Cardiac muscle cell (in vitro differentiated cells and primary cell): ENCODE measurements around the gene FHIP2A. TPM values are rescaled to one million over a fixed set of nuclear protein-coding genes. Genes with fewer than 3 reads are reported as not detected.
"Not testable (repeated sequence)": the region's sequence is repeated elsewhere in the genome, so short reads cannot be mapped to it uniquely, and the experiment has no call there.

ENCODE experiments used
- DNase-seq, 2 donors: peaks; one replicate each; pipeline versions ENCODE4 v3.0.0 to v3.0.0-alpha.2; 2010 to 2017; ENCODE audit warnings: low read depth in 1 of 2, low spot score in 1 of 2
- H3K27ac ChIP-seq: fragments of 200-600 bp; sonication (generic); 2 replicates; pipeline ENCODE4 v1.5.1; 2016
- H3K27me3 ChIP-seq: fragments of 200-600 bp; sonication (generic); 2 replicates; pipeline ENCODE4 v1.6.0; 2016; ENCODE audit warnings: control low read depth
- H3K36me3 ChIP-seq: fragments of 200-600 bp; sonication (generic); 2 replicates; pipeline ENCODE4 v1.5.1; 2016; ENCODE audit warnings: control low read depth
- H3K4me1 ChIP-seq: fragments of 200-600 bp; sonication (generic); 2 replicates; pipeline ENCODE4 v1.8.1; 2017; ENCODE audit warnings: low read depth, mild to moderate bottlenecking, mixed run types
- H3K4me3 ChIP-seq: fragments of 200-600 bp; sonication (generic); 2 replicates; pipeline ENCODE4 v1.5.1; 2016; ENCODE audit warnings: mild to moderate bottlenecking
- H3K9me3 ChIP-seq: fragments of 200-600 bp; sonication (generic); 2 replicates; pipeline ENCODE4 v1.5.1; 2017; ENCODE audit warnings: low read depth, mild to moderate bottlenecking, control low read depth
- polyA plus RNA-seq: library from polyadenylated mRNA; unstranded; fragments of >200 nt; fragmentation: Nextera tagmentation; extraction: Ambion mirVana; gene quantifications from 2 replicates; pipeline ENCODE4 v1.2.1, GENCODE V29; 2016
- total RNA-seq: library from RNA; depleted of rRNA; stranded (reverse); fragments of >200 nt; gene quantifications from 2 replicates; pipeline ENCODE4 v1.2.3, GENCODE V29; 2016
- TF ChIP-seq, protein P1 (sequence below): IDR thresholded peaks from 2 replicates; pipeline ENCODE4 v1.5.1; 2012; ENCODE audit warnings: low read depth, mild to moderate bottlenecking, low read length

The FHIP2A gene, protein sequence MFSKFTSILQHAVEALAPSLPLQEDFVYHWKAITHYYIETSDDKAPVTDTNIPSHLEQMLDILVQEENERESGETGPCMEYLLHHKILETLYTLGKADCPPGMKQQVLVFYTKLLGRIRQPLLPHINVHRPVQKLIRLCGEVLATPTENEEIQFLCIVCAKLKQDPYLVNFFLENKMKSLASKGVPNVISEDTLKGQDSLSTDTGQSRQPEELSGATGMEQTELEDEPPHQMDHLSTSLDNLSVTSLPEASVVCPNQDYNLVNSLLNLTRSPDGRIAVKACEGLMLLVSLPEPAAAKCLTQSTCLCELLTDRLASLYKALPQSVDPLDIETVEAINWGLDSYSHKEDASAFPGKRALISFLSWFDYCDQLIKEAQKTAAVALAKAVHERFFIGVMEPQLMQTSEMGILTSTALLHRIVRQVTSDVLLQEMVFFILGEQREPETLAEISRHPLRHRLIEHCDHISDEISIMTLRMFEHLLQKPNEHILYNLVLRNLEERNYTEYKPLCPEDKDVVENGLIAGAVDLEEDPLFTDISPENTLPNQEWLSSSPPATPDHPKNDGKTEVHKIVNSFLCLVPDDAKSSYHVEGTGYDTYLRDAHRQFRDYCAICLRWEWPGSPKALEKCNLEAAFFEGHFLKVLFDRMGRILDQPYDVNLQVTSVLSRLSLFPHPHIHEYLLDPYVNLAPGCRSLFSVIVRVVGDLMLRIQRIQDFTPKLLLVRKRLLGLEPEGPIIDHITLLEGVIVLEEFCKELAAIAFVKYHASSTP
- total RNA-seq (37.5 and 49.4 TPM in 2 replicates), polyA plus RNA-seq (14.8 and 37.8 TPM in 2 replicates)

DNA sequence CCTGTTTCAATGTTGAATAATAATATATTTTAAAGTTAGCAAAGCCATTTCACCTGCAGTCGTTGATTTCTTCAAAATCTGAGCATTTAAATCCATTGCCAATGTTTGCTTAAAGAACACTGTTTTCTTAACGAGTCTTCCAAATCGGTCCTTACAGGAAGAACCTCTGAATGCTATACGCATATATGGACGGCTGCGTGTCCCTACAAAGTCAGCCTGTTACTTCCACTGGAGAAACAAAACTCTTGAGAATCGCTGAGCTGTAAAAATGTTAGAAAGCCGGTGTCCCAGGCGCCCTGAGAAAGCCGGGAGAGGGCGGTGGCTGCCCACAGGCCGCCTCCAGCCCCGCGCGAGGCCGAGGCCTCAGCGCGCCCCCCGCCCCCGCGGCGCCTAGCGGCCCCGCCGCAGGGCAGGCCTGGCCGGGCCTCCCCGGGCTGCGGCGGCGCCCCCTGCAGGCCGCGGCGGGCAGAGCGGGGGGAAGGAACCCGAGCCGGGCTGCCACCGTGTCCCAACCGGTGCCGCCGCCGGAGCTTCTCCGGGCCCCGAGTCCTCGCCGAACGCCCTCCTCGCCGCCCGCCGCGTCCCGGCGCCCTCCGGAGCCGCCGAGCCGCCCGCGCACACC, at the start of gene FHIP2A:
TSS of gene FHIP2A (plus strand) at position 488 of the 622 bp plus-strand sequence. CDS start 299 bp downstream, outside the sequence.
- TF ChIP-seq, protein P1, sequence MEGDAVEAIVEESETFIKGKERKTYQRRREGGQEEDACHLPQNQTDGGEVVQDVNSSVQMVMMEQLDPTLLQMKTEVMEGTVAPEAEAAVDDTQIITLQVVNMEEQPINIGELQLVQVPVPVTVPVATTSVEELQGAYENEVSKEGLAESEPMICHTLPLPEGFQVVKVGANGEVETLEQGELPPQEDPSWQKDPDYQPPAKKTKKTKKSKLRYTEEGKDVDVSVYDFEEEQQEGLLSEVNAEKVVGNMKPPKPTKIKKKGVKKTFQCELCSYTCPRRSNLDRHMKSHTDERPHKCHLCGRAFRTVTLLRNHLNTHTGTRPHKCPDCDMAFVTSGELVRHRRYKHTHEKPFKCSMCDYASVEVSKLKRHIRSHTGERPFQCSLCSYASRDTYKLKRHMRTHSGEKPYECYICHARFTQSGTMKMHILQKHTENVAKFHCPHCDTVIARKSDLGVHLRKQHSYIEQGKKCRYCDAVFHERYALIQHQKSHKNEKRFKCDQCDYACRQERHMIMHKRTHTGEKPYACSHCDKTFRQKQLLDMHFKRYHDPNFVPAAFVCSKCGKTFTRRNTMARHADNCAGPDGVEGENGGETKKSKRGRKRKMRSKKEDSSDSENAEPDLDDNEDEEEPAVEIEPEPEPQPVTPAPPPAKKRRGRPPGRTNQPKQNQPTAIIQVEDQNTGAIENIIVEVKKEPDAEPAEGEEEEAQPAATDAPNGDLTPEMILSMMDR: peak; percentile 38
- Histone ChIP-seq H3K4me3 (peak within 1 kb of the TSS; percentile 99), H3K27ac (peak within 1 kb of the TSS; percentile 100)

DNA sequence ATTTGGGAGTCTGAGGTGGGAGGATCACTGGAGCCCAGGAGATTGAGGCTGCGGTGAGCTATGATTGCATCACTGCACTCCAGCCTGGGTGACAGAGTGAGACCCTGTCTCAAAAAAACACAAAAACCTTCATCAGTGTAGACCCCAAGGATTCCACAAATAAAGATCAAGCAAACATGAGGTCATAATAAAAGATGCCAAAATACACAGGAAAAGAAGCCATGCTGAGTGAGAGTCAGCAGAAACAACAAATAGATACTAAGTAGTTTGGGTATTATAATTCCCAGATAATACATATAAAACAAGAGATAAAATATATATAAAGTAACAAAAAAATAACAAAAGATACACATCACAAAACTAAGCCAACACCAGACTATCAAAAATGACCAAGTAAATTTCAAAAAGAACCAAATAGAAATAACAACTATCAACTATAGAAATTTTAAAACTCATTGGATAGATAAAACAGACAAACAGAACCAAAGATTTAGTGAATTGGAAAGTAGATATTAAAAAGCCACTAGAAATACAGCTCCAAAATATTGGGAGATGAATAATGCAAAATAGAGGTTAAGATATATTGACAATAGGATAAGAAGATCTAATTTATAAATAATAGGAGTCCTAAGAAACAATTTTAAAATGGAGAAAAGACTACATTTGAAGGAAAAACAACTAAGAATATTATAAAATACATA, 48.9 kb upstream of the FHIP2A start:
- DNase-seq: no peak
- H3K9me3 ChIP-seq: no peaks in the 10 kb centered on the region
- no peaks in the 10 kb centered on the region for H3K4me1 ChIP-seq
- H3K4me3 ChIP-seq: no peak overlapping the region
- no peak overlapping the region for H3K27ac ChIP-seq
- TF ChIP-seq, protein P1: no peak
- no peaks in the 10 kb centered on the region for H3K36me3 ChIP-seq
- peaks cover 24% of the 10 kb centered on the region for H3K27me3 ChIP-seq

More for the DNA sequence above, at the start of gene FHIP2A:
- H3K36me3 ChIP-seq: no peaks in the 10 kb centered on the region
- DNase-seq: peak; percentile 82 to 87
- H3K27me3 ChIP-seq: no peaks in the 10 kb centered on the region
- H3K9me3 ChIP-seq: no peaks in the 10 kb centered on the region
- H3K4me1 ChIP-seq: peaks cover 19% of the 10 kb centered on the region

DNA sequence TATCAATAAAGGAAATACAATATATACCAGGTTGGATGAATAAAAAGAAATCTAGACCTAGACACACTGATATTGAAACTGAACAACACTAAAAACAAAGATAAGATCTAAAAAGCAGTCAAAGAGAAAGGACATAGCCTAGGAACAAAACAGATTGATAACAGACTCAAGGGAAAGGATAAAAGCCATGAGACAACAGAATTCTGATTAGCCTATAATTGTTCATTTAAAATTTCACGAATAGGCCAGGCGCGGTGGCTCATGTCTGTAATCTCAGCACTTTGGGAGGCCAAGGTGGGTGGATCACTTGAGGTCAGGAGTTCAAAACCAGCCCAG, 48.4 kb upstream of the FHIP2A start:
- Histone ChIP-seq H3K4me3 (no peak overlapping the region), H3K27ac (no peak overlapping the region), H3K27me3 (peaks cover 24% of the 10 kb centered on the region), H3K36me3 (no peaks in the 10 kb centered on the region), H3K9me3 (no peaks in the 10 kb centered on the region), H3K4me1 (no peaks in the 10 kb centered on the region)
- no peak for DNase-seq
- TF ChIP-seq, protein P1: no peak

DNA sequence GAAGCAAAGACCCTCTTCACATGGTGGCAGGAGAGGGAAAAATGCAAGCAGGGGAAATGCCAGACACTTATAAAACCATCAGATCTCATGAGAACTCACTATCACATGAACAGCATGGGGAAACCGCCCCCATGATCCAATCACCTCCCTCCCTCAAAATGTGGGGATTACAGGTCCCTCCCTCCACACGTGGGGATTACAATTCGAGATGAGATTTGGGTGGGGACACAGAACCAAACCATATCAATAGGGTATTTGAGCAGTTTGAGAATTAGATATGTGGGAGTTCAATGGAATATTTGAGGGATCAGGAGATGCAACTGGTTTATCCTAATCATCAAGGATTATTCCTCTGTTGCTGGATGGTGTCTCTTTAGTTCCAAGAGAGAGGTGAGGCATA, 46.5 kb upstream of the FHIP2A start:
- not testable (repeated sequence) for H3K4me3 ChIP-seq, DNase-seq, H3K36me3 ChIP-seq, H3K27ac ChIP-seq, H3K9me3 ChIP-seq, H3K4me1 ChIP-seq
- H3K27me3 ChIP-seq: peaks cover 11% of the 10 kb centered on the region

DNA sequence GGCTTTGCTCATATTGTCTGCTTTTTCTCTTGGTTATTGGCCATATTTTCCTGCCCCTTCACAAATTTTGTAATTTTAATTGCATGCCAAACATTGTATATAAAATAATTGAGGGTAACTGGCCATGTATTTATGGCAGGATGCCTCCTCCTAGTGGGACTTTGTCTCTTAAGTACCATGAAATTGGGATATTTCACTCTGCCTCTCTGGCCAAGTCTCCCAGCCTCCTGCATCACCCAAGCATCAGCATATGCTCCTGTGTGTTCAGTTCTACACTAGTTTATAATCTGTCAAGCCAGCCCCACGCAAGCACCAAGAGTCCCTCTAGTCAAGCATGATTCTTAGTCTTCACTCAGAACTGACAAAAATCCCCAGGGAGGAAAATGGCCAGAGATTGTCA, 44.2 kb upstream of the FHIP2A start:
- no peak overlapping the region for H3K27ac ChIP-seq
- TF ChIP-seq, protein P1: no peak
- H3K9me3 ChIP-seq: no peaks in the 10 kb centered on the region
- no peak for DNase-seq
- H3K36me3 ChIP-seq: no peaks in the 10 kb centered on the region
- peaks cover 9% of the 10 kb centered on the region for H3K4me1 ChIP-seq
- no peaks in the 10 kb centered on the region for H3K27me3 ChIP-seq
- H3K4me3 ChIP-seq: no peak overlapping the region
